HL-60/S4 (cell line): ENCODE data around the gene PFDN2.

Experiments
- in situ Hi-C: fragments of 300-500 bp; cut with MboI; formaldehyde crosslinking; loops from 2 replicates; pipeline ENCODE4 v1.14.3; 2022; ENCODE audit warnings: low sequenced_read_pairs

PFDN2 gene

GRCh38 chr1:161117759-161118581, at the start of gene PFDN2, which contains the start of gene NIT1:
PFDN2 (minus strand) TSS chr1:161118037; CDS start chr1:161118026, 11 bp downstream.
NIT1 (plus strand) TSS chr1:161118105; CDS start chr1:161118177, 72 bp downstream.
- in situ Hi-C loops = no loop called here

GRCh38 chr1:161166669-161167548, 49.1 kb upstream of the PFDN2 start:
- in situ Hi-C loops = no loop called here

- in situ Hi-C loops = no loop called here
Measured at GRCh38 chr1:161165742-161166668, 48.2 kb upstream of the PFDN2 start, which contains the start of gene PPOX. PPOX (plus strand) TSS chr1:161166426; CDS start chr1:161166848, 422 bp downstream.

GRCh38 chr1:161164901-161165610, 47.2 kb upstream of the PFDN2 start:
- in situ Hi-C loops = no loop called here

GRCh38 chr1:161163793-161164192, 46.0 kb upstream of the PFDN2 start:
- in situ Hi-C loops = no loop called here

GRCh38 chr1:161162806-161163205, 45.0 kb upstream of the PFDN2 start:
- in situ Hi-C loops = no loop called here

GRCh38 chr1:161162052-161162451, 44.2 kb upstream of the PFDN2 start:
- in situ Hi-C loops = no loop called here

- in situ Hi-C loops = no loop called here
Measured at GRCh38 chr1:161161652-161162051, 43.8 kb upstream of the PFDN2 start.

- in situ Hi-C loops = no loop called here
Measured at GRCh38 chr1:161160671-161161145, 42.9 kb upstream of the PFDN2 start.

GRCh38 chr1:161159913-161160243, 42.0 kb upstream of the PFDN2 start:
- in situ Hi-C loops = no loop called here

GRCh38 chr1:161159087-161159912, 41.5 kb upstream of the PFDN2 start, which contains the start of gene USP21:
USP21 (plus strand) TSS chr1:161159500; CDS start chr1:161160641, 1,141 bp downstream.
- in situ Hi-C loops = no loop called here

- in situ Hi-C loops = no loop called here
Measured at GRCh38 chr1:161158316-161159010, 40.6 kb upstream of the PFDN2 start.

- in situ Hi-C loops = no loop called here
Measured at GRCh38 chr1:161157867-161158266, 40.0 kb upstream of the PFDN2 start.

- in situ Hi-C loops = no loop called here
Measured at GRCh38 chr1:161153682-161154337, 36.0 kb upstream of the PFDN2 start, which contains the start of gene UFC1. UFC1 (plus strand) TSS chr1:161153978; CDS start chr1:161153998, 20 bp downstream.

GRCh38 chr1:161153176-161153575, 35.3 kb upstream of the PFDN2 start:
- in situ Hi-C loops = no loop called here

GRCh38 chr1:161145832-161146231, 28.0 kb upstream of the PFDN2 start:
- in situ Hi-C loops = loop anchor here (10.0 kb wide), 1 partner anchor 151 kb away; no protein-coding TSS in a partner anchor

- in situ Hi-C loops = loop anchor here (10.0 kb wide), 1 partner anchor 146 kb away; no protein-coding TSS in a partner anchor
Measured at GRCh38 chr1:161140755-161141400, 23.0 kb upstream of the PFDN2 start.
